ENCODE measurements around the gene KLHL29. TPM values are rescaled to one million over a fixed set of nuclear protein-coding genes. Genes with fewer than 3 reads are reported as not detected.

Gene KLHL29
- total and polyA plus RNA-seq, 2 of the 13 experiments (the other 11 are each of a cell fraction or from before 2014, with no cell fraction given), result 0.01 TPM; not detected in 1

- Histone ChIP-seq H2AFZ (ENCODE audit: low read length) (no peak overlapping the region), H3K79me2 (ENCODE audit: insufficient read depth, low read length) (no peaks in the 10 kb centered on the region), H3K4me3 (replicated peaks in 1 of 3; ENCODE audit: insufficient read depth in 1 of 3, low read depth in 2 of 3, low read length in 3 of 3) (no peak overlapping the region), H3K9ac (ENCODE audit: insufficient read depth, low read depth, low read length) (no peak overlapping the region), H3K27me3 (ENCODE audit: control insufficient read depth in 1 of 2, insufficient read depth in 2 of 2, low read length in 2 of 2) (peaks cover 4 to 45% of the 10 kb centered on the region in 2 experiments; a peak in 4 of 5 replicates), H4K20me1 (ENCODE audit: insufficient read depth, low read length) (no peaks in the 10 kb centered on the region), H3K27ac (ENCODE audit: extremely low read length, insufficient read depth, low read length) (no peak overlapping the region), H3K4me2 (ENCODE audit: low read depth, low read length) (no peak overlapping the region), H3K9me3 (ENCODE audit: low read length) (no peaks in the 10 kb centered on the region), H3K4me1 (ENCODE audit: insufficient read depth, low read length) (no peaks in the 10 kb centered on the region), H3K36me3 (replicated peaks in 1 of 2; ENCODE audit: control insufficient read depth in 1 of 2, insufficient read depth in 2 of 2, low read length in 2 of 2) (no peaks in the 10 kb centered on the region)
- 85% methylated on average over 7 of the region's 7 CpGs for WGBS (ENCODE audit: low lambda C conversion rate)
- ChIA-PET POLR2A (no interaction called here), CTCF (ENCODE audit: low intra/inter-chr PET ratio, low total read pairs) (no interaction called here)
- intact Hi-C loops (cut with micrococcal nuclease; ENCODE audit: unreplicated experiment) (no loop called here), in situ Hi-C loops (cut with HindIII; ENCODE audit: extremely low pct_ligation_motif_present, low pct_unique_long_range_greater_than_20kb) (no loop called here)
- DNase-seq (ENCODE audit: low spot score), result no peak
- ATAC-seq, result no peak
- no peak for TF ChIP-seq IRF9 (CRISPR knock-in tag; IDR thresholded peaks at IDR 0.05; ENCODE audit: borderline replicate concordance)
- no peak for TF ChIP-seq KAT8 (CRISPR knock-in tag; IDR thresholded peaks at IDR 0.05)
- no peak for TF ChIP-seq ZSCAN21 (CRISPR knock-in tag; IDR thresholded peaks at IDR 0.05; ENCODE audit: borderline replicate concordance)
- no peak for TF ChIP-seq HNRNPLL (IDR thresholded peaks at IDR 0.05; ENCODE audit: low read depth, low read length, poor library complexity, severe bottlenecking)
- TF ChIP-seq ZNF230 (CRISPR knock-in tag; IDR thresholded peaks at IDR 0.05), result no peak
- no peak for TF ChIP-seq SP140L (CRISPR knock-in tag; IDR thresholded peaks at IDR 0.05; ENCODE audit: borderline replicate concordance)
- no peak for TF ChIP-seq HBP1 (CRISPR knock-in tag; IDR thresholded peaks at IDR 0.05; ENCODE audit: low read depth)
- TF ChIP-seq, protein P1, sequence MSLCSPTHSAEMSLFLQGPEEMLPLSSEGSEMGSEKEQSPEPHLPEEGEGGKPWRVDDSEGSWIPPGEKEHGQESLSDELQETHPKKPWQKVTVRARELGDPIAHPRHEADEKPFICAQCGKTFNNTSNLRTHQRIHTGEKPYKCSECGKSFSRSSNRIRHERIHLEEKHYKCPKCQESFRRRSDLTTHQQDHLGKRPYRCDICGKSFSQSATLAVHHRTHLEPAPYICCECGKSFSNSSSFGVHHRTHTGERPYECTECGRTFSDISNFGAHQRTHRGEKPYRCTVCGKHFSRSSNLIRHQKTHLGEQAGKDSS (CRISPR knock-in tag; IDR thresholded peaks at IDR 0.05; ENCODE audit: borderline replicate concordance, low read depth), result no peak
- no peak for TF ChIP-seq TBX3 (IDR thresholded peaks at IDR 0.05; ENCODE audit: borderline replicate concordance)
- TF ChIP-seq ATRX (CRISPR knock-in tag; IDR thresholded peaks at IDR 0.05; ENCODE audit: borderline replicate concordance), result no peak
- no peak for TF ChIP-seq ZFP36L2 (CRISPR knock-in tag; IDR thresholded peaks at IDR 0.05)
- no TSS peak for BruUV-seq (replicated peaks)
- FAIRE-seq, result no peak
These were observed 176.1 kb downstream of the KLHL29 start for GRCh38 chr2:23561088-23561487.

Data from HepG2 (cell line).